ENCODE results near the gene DND1. TPM values are rescaled to one million over a fixed set of nuclear protein-coding genes. Genes with fewer than 3 reads are reported as not detected.
A peak's percentile ranks its signal among the peaks of the same experiment; 100 is the strongest.
"Not testable (repeated sequence)": the region's sequence is repeated elsewhere in the genome, so short reads cannot be mapped to it uniquely, and the experiment has no call there.

DND1 gene
- polyA plus RNA-seq, 4 donors: 0.14 to 0.29 TPM; not detected in 2

DNA sequence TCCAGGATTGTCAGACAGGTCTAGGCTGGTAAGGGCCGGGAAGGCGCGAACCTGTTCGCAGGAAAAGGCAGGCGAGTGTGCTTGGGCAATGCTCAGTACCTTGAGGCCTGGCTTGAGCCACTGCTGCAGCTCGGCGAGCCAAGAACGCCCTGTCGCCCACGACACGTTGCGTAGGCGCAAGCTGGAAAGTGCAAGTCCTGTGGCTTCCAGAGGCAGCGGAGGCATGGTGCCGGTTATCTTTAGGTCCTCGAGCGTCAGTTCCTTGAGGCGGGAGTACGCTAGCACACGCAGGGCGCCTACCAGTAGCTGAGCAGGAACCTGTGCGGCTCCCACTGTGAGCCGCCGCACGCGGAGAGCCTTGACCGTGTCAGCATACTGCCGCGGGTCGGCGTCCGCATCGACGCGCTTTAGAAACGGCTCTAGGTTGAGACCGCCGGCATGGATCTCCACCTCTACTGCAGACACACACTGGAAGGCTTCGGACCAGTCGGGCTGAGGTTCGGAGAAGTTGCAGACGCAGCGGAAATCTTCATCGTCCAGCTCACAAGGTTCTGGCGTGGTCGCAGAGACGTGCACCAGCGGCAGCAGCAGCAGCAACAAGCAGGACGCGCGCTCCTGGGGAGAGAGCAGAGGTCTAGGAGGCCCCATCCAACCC lies 40.9 kb downstream of the DND1 start:
- DNase-seq (ENCODE audit: low read depth in 4 of 4, low spot score in 3 of 4): peak in 1 of 4 donors; percentile 3

DNA sequence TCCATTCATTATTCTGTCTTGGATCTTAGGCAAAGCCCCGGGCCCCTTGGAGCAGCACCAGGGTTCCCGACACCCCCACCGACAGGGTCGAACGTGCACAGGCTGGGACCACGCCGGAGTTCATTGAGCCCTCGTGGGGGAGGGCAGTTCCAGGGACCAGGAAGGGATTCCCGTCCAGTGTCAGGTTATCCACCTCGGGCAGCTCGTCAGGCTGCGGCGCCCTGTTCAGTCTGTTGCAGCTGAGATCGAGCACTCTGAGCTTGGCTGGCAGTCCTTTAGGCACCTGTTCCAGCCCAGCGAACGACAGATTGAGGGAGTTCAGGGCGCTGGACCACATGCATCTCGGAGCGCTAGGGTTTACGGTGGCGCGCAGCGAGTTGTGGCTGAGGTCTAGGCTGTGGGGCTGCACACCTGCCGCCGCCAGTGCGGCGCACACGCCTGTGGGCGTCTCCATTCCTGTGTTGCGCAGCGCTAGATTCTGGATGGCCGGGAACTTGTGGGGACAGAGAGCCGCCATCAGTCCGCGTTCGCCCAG lies 41.5 kb downstream of the DND1 start:
- peak in 2 of 4 donors; percentile 8 to 14 for DNase-seq (ENCODE audit: low read depth in 4 of 4, low spot score in 3 of 4)

DNA sequence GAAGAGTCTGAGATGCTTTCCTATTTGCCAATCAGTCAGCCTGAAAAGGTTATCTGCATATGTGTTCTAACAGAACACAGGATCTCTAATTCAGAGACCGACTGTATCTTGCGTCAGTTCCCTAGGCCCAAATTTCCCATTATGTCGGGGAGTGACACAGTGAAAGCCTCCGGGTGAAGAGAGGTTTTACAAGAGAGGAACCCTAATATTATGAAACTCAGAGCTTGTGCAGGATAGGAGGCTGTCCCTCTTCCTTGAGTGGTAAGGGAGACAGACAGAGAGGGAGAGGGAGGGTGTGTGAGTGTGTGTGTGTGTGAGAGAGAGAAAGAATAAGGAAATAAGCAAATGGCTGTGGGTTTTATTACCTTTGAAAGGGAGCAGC lies 42.3 kb downstream of the DND1 start:
- no peak for DNase-seq (ENCODE audit: low read depth in 4 of 4, low spot score in 3 of 4)

DNA sequence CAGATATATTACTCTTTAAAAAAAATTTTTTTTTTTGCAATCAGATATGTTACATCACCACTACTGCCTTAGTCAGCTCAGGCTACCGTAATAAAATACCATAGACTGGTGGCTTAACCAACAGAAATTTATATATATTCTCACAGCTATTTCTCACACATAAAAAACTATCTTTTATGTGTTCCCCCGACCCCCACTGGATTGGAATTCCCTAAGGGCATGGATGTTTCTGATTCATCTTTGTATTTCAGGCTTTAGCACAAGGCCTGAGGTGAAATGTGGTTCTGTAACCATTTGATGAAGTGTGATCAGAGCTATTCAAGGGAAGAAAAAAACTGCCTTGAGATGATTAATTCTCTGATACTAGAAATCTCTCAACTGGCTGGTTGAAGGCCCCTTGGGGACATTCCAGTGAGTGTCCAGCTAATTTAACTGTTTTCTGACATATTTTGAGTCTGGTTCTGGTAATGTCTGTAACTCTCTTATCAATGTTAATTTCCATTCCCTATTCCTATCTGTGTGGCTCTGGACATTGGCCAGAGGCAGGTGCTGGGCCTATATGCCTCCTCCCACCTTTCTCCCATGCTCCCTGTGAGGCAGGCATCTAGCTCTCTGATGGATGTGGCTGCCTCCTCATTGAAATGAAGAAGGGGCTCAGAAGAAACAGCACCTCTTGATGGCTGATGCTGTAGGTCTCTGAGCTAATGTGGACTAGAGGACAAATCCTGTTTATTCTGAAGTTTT lies 42.9 kb downstream of the DND1 start:
- no peak for DNase-seq (ENCODE audit: low read depth in 4 of 4, low spot score in 3 of 4)

DNA sequence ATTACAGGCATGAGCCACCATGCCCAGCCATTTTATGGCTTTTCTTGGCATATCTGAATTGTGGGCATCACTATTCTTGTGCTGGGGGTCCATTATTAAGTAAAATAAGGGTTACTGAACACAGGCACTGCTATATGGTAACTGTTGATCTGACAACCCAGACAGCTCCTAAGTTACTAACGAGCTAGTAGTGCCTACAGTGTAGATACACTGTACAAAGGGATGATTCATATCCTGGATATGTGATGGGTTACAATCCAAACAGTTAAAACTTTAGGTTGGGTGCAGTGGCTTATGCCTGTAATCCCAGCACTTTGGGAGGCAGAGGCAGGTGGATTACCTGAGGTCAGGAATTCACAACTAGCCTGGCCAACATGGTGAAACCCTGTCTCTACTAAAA lies 44.7 kb downstream of the DND1 start:
- DNase-seq (ENCODE audit: low read depth in 4 of 4, low spot score in 3 of 4): no peak

DNA sequence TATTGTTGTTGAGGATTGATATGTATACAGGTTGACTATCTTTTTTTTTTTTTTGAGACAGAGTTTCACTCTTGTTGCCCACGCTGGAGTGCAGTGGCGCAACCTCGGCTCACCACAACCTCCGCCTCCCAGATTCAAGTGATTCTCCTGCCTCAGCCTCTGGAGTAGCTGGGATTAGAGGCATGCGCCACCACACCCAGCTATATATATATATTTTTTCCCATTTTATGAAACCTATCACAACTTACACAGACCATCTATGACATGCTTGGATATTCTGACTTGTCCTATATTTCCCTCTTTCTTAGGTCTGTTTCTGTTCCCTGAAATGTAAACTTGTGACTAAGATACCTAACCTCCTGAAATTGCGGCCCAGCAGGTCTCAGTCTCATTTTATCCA lies 45.4 kb downstream of the DND1 start:
- DNase-seq (ENCODE audit: low read depth in 4 of 4, low spot score in 3 of 4): no peak

DNA sequence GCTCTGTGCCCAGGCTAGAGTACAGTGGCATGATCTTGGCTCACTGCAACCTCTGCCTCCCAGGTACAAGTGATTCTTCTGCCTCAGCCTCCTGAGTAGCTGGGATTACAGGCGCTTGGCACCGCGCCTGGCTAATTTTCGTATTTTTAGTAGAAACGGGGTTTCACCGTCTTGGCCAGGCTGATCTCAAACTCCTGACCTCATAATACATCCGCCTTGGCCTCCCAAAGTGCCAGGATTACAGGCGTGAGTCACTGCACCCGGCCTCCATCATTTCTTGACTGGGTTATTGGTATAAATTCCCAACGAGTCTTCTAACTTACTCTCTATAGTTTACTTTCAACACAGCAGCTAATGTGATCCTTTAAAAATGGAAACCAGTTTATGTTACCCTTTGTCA lies 48.5 kb downstream of the DND1 start:
- not testable (repeated sequence) for DNase-seq (ENCODE audit: low read depth in 4 of 4, low spot score in 3 of 4)

DNA sequence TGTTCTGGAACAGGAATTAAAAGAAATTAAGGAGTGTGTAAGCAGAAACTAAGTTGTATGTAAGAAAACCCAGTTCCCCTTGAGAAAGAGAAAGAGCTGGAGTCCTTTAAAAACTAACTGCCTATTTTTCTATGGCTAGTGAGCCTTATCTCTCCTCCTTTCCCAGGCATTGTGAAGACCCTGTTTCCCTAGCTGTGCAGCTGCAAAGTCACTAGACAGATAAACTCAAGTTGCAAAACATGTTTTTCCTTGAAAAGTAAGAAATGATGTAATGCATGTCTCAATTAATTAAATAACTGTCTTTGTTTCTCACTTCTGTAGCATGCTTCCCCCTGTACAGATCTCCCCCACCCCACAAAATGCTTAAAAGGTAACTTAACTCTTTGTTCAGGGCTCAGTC lies 50.3 kb downstream of the DND1 start:
- not testable (repeated sequence) for DNase-seq (ENCODE audit: low read depth in 4 of 4, low spot score in 3 of 4)

DNA sequence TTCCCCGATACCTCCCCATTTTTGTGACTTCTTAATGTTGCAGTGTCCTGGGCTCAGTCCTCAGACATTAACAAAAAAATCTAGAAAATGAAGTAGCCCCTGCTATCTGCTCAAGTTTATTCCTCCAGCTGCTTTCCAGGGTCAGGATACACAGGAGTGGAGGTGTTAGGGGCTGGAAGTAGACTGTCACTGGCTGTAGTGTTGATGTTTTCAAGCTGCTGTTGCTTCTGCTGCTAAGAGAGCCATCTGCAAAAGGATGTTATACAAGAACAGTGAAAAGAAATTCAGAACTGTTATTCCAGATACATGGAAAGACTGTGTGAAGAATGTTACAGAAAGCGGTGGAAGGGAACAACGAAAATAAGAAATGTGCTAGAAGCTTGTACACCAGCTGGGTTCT lies 51.1 kb downstream of the DND1 start:
- no peak for DNase-seq (ENCODE audit: low read depth in 4 of 4, low spot score in 3 of 4)

Other genes with a start within 250 kb of the DND1 start
- 10 to 100 TPM; 10.4 to 12.5 (median 12.0) TPM for gene EIF4EBP3, start 125.9 kb downstream of the DND1 start, polyA plus RNA-seq (ENCODE audit: insufficient read length in 4 of 4)
- 10 to 100 TPM; 23.4 to 29.6 (median 26.4) TPM for gene SRA1, start 116.1 kb downstream of the DND1 start, polyA plus RNA-seq (ENCODE audit: insufficient read length in 4 of 4)
- 10 to 100 TPM; 31.3 to 39.8 (median 33.9) TPM for gene APBB3, start 109.0 kb downstream of the DND1 start, polyA plus RNA-seq (ENCODE audit: insufficient read length in 4 of 4)
- 10 to 100 TPM; 83.5 to 87.5 (median 85.2) TPM for gene SLC35A4, start 108.7 kb downstream of the DND1 start, polyA plus RNA-seq (ENCODE audit: insufficient read length in 4 of 4)
- 10 to 100 TPM in 1 of 4 donors, 1 to 10 TPM in 3; 7.3 to 10.0 (median 8.4) TPM for gene CD14, start 40.4 kb downstream of the DND1 start, polyA plus RNA-seq (ENCODE audit: insufficient read length in 4 of 4)
- 10 to 100 TPM; 15.5 to 18.8 (median 16.9) TPM for gene TMCO6, start 34.1 kb downstream of the DND1 start, polyA plus RNA-seq (ENCODE audit: insufficient read length in 4 of 4)
- gene NDUFA2, start 25.9 kb downstream of the DND1 start, polyA plus RNA-seq (ENCODE audit: insufficient read length in 4 of 4): 100 to 1,000 TPM in 1 of 4 donors, 10 to 100 TPM in 3; 73.4 to 113 (median 79.0) TPM
- gene IK, start 25.7 kb downstream of the DND1 start, polyA plus RNA-seq (ENCODE audit: insufficient read length in 4 of 4): 100 to 1,000 TPM; 150 to 164 (median 156) TPM
- 10 to 100 TPM; 13.2 to 15.3 (median 14.3) TPM for gene WDR55, start 8.7 kb downstream of the DND1 start, polyA plus RNA-seq (ENCODE audit: insufficient read length in 4 of 4)
- 10 to 100 TPM; 65.0 to 67.1 (median 66.5) TPM for gene HARS1, start 17.8 kb upstream of the DND1 start, polyA plus RNA-seq (ENCODE audit: insufficient read length in 4 of 4)
- 10 to 100 TPM; 42.7 to 47.6 (median 45.9) TPM for gene HARS2, start 17.9 kb upstream of the DND1 start, polyA plus RNA-seq (ENCODE audit: insufficient read length in 4 of 4)
- 100 to 1,000 TPM; 103 to 126 (median 118) TPM for gene ZMAT2, start 26.9 kb upstream of the DND1 start, polyA plus RNA-seq (ENCODE audit: insufficient read length in 4 of 4)
- under 1 TPM in 1 of 4 donors, not detected in 3; 0.06 TPM for gene PCDHA1, start 112.6 kb upstream of the DND1 start, polyA plus RNA-seq (ENCODE audit: insufficient read length in 4 of 4)
- under 1 TPM; 0.13 to 0.30 (median 0.25) TPM for gene PCDHA2, start 121.3 kb upstream of the DND1 start, polyA plus RNA-seq (ENCODE audit: insufficient read length in 4 of 4)
- gene PCDHA3, start 127.5 kb upstream of the DND1 start, polyA plus RNA-seq (ENCODE audit: insufficient read length in 4 of 4): under 1 TPM; 0.25 to 0.49 (median 0.38) TPM
- 1 to 10 TPM in 2 of 4 donors, under 1 TPM in 2; 0.62 to 1.6 (median 1.1) TPM for gene PCDHA4, start 133.5 kb upstream of the DND1 start, polyA plus RNA-seq (ENCODE audit: insufficient read length in 4 of 4)
- gene PCDHA5, start 148.0 kb upstream of the DND1 start, polyA plus RNA-seq (ENCODE audit: insufficient read length in 4 of 4): under 1 TPM in 3 of 4 donors, not detected in 1; 0.04 to 0.15 (median 0.06) TPM
- gene PCDHA6, start 154.4 kb upstream of the DND1 start, polyA plus RNA-seq (ENCODE audit: insufficient read length in 4 of 4): under 1 TPM; 0.13 to 0.51 (median 0.47) TPM
- gene PCDHA7, start 160.7 kb upstream of the DND1 start, polyA plus RNA-seq (ENCODE audit: insufficient read length in 4 of 4): under 1 TPM; 0.28 to 0.51 (median 0.37) TPM
- under 1 TPM in 3 of 4 donors, not detected in 1; 0.04 to 0.07 (median 0.06) TPM for gene PCDHA8, start 167.6 kb upstream of the DND1 start, polyA plus RNA-seq (ENCODE audit: insufficient read length in 4 of 4)
- under 1 TPM in 3 of 4 donors, not detected in 1; 0.01 to 0.11 (median 0.06) TPM for gene PCDHA9, start 174.8 kb upstream of the DND1 start, polyA plus RNA-seq (ENCODE audit: insufficient read length in 4 of 4)
- gene PCDHA10, start 182.3 kb upstream of the DND1 start, polyA plus RNA-seq (ENCODE audit: insufficient read length in 4 of 4): 1 to 10 TPM in 1 of 4 donors, under 1 TPM in 3; 0.05 to 1.7 (median 0.43) TPM
- under 1 TPM; 0.16 to 0.37 (median 0.27) TPM for gene PCDHA11, start 195.4 kb upstream of the DND1 start, polyA plus RNA-seq (ENCODE audit: insufficient read length in 4 of 4)
- under 1 TPM; 0.03 to 0.24 (median 0.10) TPM for gene PCDHA12, start 201.7 kb upstream of the DND1 start, polyA plus RNA-seq (ENCODE audit: insufficient read length in 4 of 4)
- gene PCDHA13, start 208.5 kb upstream of the DND1 start, polyA plus RNA-seq (ENCODE audit: insufficient read length in 4 of 4): under 1 TPM in 3 of 4 donors, not detected in 1; 0.01 to 0.14 (median 0.04) TPM

Data from right renal pelvis (tissue), 4 donors.